GM21786 (cell line): ENCODE results near the gene TCFL5.

Experiments
- ATAC-seq: cut with Tn5 transposase; IDR thresholded peaks from one replicate; pipeline ENCODE4 v1.9.1; 2021; ENCODE audit not compliant: unreplicated experiment

The TCFL5 gene

GRCh38 chr20:62896526-62896925 is 34.9 kb upstream of the TCFL5 start:
- ATAC-seq: no peak

DNA sequence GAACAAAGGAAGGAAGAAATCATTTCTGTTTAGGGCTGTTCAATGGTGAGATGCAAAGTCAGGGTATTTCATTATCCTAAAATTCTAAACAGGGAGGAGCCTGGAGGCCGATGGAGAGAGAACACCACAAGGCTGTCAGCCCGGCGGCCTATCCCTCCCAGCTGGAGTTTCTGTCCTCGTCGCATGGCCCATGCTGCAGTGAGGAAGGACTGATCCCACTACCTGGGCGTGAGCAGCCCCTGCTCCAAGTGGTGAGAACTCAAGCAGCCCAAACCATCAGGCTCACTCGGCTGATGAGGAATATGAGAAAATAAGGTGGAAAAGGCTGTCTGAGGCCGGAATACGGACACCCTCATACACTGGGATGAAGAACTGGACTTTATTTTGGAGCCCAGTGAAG is 33.9 kb upstream of the TCFL5 start:
- no peak for ATAC-seq

DNA sequence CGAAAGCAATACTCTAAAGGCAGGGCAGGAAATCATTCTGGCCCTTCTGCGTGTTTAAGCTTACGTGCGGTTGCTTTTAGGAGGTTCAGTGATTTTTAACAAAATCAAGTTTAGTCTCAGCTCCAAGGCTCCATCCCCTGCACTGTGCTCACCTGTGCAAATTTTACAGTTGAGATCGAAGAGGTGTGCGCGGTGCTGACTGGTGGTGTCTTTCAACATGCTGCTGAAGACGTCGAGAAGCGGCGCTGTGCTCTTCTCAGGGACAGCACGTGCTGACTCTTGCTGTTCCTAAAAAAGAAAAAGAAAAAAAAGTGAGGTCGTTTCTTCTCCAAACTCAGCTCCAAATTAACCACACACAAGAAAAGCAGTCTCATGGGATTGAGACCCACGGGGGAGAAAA is 32.6 kb upstream of the TCFL5 start:
- ATAC-seq: no peak

- ATAC-seq: no peak
These were observed 32.1 kb upstream of the TCFL5 start for GRCh38 chr20:62893700-62894099.

- no peak for ATAC-seq
These were observed 31.0 kb upstream of the TCFL5 start for GRCh38 chr20:62892348-62893304.

DNA sequence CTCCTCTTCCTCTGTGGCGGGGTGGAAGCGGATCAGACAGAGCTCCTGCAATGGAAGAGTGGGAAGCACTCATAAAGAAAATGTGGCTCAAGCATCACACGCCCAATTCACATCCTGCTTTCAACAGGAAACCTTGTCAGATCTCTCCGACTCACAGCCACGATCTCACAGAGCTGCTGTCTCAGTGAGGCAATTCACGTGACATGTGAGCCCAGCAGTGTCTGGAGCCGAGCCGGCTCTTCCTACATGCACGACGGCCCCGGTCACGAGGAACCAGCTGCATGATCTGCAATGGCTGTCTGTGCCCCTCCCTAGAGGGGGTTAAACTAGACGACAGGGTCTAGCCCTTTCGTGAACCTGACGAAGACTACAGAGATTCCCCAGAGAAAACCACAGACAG is 29.5 kb upstream of the TCFL5 start:
- ATAC-seq: no peak

GRCh38 chr20:62890444-62890843 is 28.8 kb upstream of the TCFL5 start:
- ATAC-seq: no peak

- no peak for ATAC-seq
These were observed 28.2 kb upstream of the TCFL5 start for GRCh38 chr20:62889871-62890270.

GRCh38 chr20:62889411-62889810 is 27.8 kb upstream of the TCFL5 start:
- no peak for ATAC-seq

GRCh38 chr20:62888910-62889309 is 27.3 kb upstream of the TCFL5 start:
- ATAC-seq: no peak

GRCh38 chr20:62888406-62888805 is 26.8 kb upstream of the TCFL5 start:
- no peak for ATAC-seq

GRCh38 chr20:62887860-62888239 is 26.2 kb upstream of the TCFL5 start:
- ATAC-seq: no peak

DNA sequence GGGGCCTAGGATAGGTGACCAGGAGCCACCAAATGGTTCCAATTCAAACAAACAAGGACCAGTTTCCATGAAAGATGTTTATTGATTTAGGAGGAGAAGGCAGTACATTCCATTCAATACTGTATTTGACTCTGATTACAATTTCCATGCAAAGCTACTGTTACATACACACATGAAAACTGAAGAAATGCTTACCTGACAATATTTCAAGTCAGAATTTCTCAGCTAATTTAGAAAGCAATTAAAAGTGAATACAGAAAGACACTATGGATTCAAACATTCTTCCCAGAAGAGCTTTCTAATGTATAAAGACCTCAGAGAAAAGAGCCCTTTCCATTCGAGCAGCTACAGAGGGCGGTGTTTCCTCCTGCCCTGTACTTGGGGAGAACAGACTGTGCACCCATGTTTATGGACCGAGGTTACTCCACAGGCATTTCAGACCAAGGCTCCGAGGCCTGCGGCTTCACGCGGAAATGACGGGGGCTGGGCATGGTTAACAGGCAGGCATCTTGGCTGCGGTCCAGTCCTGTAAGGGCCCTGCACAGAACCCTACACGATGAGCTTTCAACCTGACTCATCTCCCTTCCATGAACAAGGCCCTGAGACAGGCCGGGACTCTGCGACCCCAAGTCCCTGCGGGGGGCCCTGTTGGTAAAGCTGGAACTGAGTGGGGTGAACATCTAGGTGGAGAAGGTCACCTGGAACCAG is 25.7 kb upstream of the TCFL5 start:
- ATAC-seq: no peak

DNA sequence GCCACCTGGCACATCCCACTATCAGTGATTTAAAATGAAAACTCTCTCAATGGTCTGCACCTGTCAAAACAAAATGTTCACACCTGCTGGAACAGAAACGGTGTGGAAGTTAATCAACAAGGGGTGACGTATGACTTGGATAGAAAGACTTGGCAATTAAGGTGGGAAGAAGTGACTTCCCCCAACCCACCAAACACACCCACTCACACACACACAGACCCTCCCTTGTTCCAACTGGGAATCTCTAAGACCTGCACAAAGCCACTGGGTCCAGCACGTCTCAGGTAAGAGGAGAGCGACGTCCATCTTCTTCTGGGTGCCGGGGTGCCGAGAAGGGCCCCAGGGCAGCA is 25.1 kb upstream of the TCFL5 start:
- ATAC-seq: no peak

- no peak for ATAC-seq
These were observed 24.5 kb upstream of the TCFL5 start for GRCh38 chr20:62885896-62886708.

GRCh38 chr20:62885046-62885895 is 23.6 kb upstream of the TCFL5 start:
- ATAC-seq: no peak

GRCh38 chr20:62884556-62884955 is 22.9 kb upstream of the TCFL5 start:
- no peak for ATAC-seq

DNA sequence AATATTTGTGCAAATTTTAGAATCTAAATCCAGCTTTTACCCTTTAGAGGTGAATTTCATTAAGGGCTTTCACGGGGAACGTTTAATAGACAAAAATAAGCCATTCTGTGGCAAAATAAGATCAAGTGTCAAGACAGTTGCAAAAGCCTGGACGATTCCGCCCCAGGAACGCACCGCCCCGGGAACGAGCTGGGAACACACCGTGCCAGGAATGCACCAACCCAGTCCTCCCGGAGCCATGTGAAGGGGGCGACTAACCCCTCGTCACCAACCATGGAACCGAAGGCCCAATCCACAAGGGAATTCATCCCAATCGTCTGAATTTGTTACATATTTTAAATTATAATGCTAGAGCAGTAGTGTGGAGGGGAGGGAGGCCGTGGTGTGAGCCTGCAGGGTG is 20.8 kb upstream of the TCFL5 start:
- ATAC-seq: no peak

GRCh38 chr20:62881662-62882395 is 20.2 kb upstream of the TCFL5 start:
- ATAC-seq: no peak
